HCT116 (cell line): ENCODE measurements around the gene CNTN5. TPM values are rescaled to one million over a fixed set of nuclear protein-coding genes. Genes with fewer than 3 reads are reported as not detected.

Experiments used
- ATAC-seq: fragments of 200-7000 bp; cut with Tn5 transposase; 2 replicates; pipeline ENCODE4 v1.9.1; 2020; ENCODE audit warnings: mild to moderate bottlenecking, moderate library complexity
- BruUV-seq: library from RNA; stranded (reverse); fragments of 400-500 nt; replicated peaks from 2 replicates; lab custom pipeline; 2021; lab: Mats Ljungman, UMichigan
- CTCF ChIA-PET: fragments of 300-600 bp; sonication (Branson Sonifier 250); formaldehyde crosslinking; loops from one replicate; lab custom pipeline; 2021; ENCODE audit warnings: antibody characterized with exemption; lab: Charles Lee
- POLR2A ChIA-PET: fragments of 300-600, 350-600 bp; sonication (Branson Sonifier 250); formaldehyde crosslinking; loops from one replicate; lab custom pipeline; 2021; ENCODE audit warnings: antibody characterized with exemption; lab: Charles Lee
- RAD21 ChIA-PET, 2 experiments: fragments of 300-600 bp; sonication (Branson Sonifier 250); formaldehyde crosslinking; loops; one replicate each; lab custom pipeline; 2023; ENCODE audit warnings: low total read pairs in 2 of 2; ENCODE audit not compliant: uncharacterized antibody in 2 of 2, unreplicated experiment in 2 of 2, low non-redundant PET in 1 of 2; lab: Charles Lee
- DNase-seq: peaks from one replicate; pipeline ENCODE4 v3.0.0-alpha.2; 2010; ENCODE audit warnings: low read depth, low spot score
- H2AFZ ChIP-seq: fragments of 200-600 bp; shearing (Covaris generic), sonication (generic); 2 replicates; pipeline ENCODE4 v1.6.1; 2017; ENCODE audit warnings: low read depth, mixed run types, mixed read lengths, antibody characterized with exemption, low read length; ENCODE audit not compliant: poor library complexity, severe bottlenecking
- H3K27ac ChIP-seq: 2 replicates; pipeline ENCODE4 v1.5.1; 2012; ENCODE audit warnings: low read depth, low read length
- H3K27me3 ChIP-seq: fragments of 200-600 bp; sonication (generic); 2 replicates; pipeline ENCODE4 v1.6.1; 2016; ENCODE audit warnings: mixed run types, low read length, mixed read lengths; ENCODE audit not compliant: insufficient read depth
- H3K36me3 ChIP-seq, 2 experiments: fragments of 200-500 bp in 1 of 2; fragments of 200-600 bp in 1 of 2; sonication (Bioruptor generic) in 1 of 2; sonication (generic) in 1 of 2; 2 replicates each; pipeline versions ENCODE4 v1.5.1 to v1.6.1; 2014 to 2016; ENCODE audit warnings: low read length in 2 of 2, inconsistent platforms in 1 of 2, mixed read lengths in 1 of 2, mixed run types in 1 of 2; ENCODE audit not compliant: insufficient read depth in 2 of 2, control insufficient read depth in 1 of 2
- H3K4me1 ChIP-seq, 2 experiments: fragments of 200-600 bp in 1 of 2; sonication (generic) in 1 of 2; 2 replicates each; pipeline versions ENCODE4 v1.5.1 to v1.6.1; 2012 to 2017; ENCODE audit warnings: low read length in 2 of 2, inconsistent platforms in 1 of 2, mild to moderate bottlenecking in 1 of 2, mixed read lengths in 1 of 2, mixed run types in 1 of 2, moderate library complexity in 1 of 2; ENCODE audit not compliant: insufficient read depth in 2 of 2, control insufficient read depth in 1 of 2
- H3K4me2 ChIP-seq: fragments of 200-600 bp; sonication (generic); 2 replicates; pipeline ENCODE4 v1.6.1; 2017; ENCODE audit warnings: mixed run types, low read length, mixed read lengths
- H3K4me3 ChIP-seq, 2 experiments: fragments of 200-600 bp in 1 of 2; sonication (generic) in 1 of 2; replicated peaks in 1 of 2; 2 replicates each; pipeline ENCODE4 v1.5.1; 2011 to 2016; ENCODE audit warnings: low read length in 2 of 2, control low read depth in 1 of 2, low read depth in 1 of 2, mild to moderate bottlenecking in 1 of 2, mixed read lengths in 1 of 2, mixed run types in 1 of 2
- H3K79me2 ChIP-seq: fragments of 200-600 bp; sonication (generic); 2 replicates; pipeline ENCODE4 v1.6.1; 2017; ENCODE audit warnings: mild to moderate bottlenecking, mixed run types, low read length, moderate library complexity, mixed read lengths; ENCODE audit not compliant: insufficient read depth
- H3K9ac ChIP-seq: fragments of 200-600 bp; sonication (generic); 2 replicates; pipeline ENCODE4 v1.6.1; 2016; ENCODE audit warnings: low read length, mixed read lengths
- H3K9me2 ChIP-seq: fragments of 200-600 bp; sonication (generic), shearing (Covaris generic); 2 replicates; pipeline ENCODE4 v1.6.1; 2017; ENCODE audit warnings: mixed run types, mild to moderate bottlenecking, moderate library complexity; ENCODE audit not compliant: insufficient read depth
- H3K9me3 ChIP-seq, 2 experiments: fragments of 200-500 bp in 1 of 2; fragments of 200-600 bp in 1 of 2; sonication (Bioruptor generic) in 1 of 2; sonication (generic) in 1 of 2; 2 replicates each; pipeline ENCODE4 v1.6.1; 2014 to 2017; ENCODE audit warnings: low read length in 2 of 2, mixed read lengths in 2 of 2, inconsistent platforms in 1 of 2, low read depth in 1 of 2, mild to moderate bottlenecking in 1 of 2, mixed run types in 1 of 2, moderate library complexity in 1 of 2; ENCODE audit not compliant: control insufficient read depth in 1 of 2, insufficient read depth in 1 of 2
- H4K20me1 ChIP-seq: fragments of 200-600 bp; sonication (generic), shearing (Covaris generic); 2 replicates; pipeline ENCODE4 v1.6.1; 2017; ENCODE audit warnings: mixed run types, mild to moderate bottlenecking, moderate library complexity; ENCODE audit not compliant: insufficient read depth
- EGR1 ChIP-seq: IDR thresholded peaks from 2 replicates; pipeline ENCODE4 v1.6.1; 2012; ENCODE audit warnings: low read depth
- ELF1 ChIP-seq: IDR thresholded peaks from 2 replicates; pipeline ENCODE4 v1.6.1; 2012; ENCODE audit warnings: low read depth, borderline replicate concordance
- EZH2 ChIP-seq: fragments of 200-600 bp; sonication (generic); IDR thresholded peaks from 2 replicates; pipeline ENCODE4 v1.6.1; 2017; ENCODE audit warnings: antibody characterized with exemption, mixed run types
- EZH2phosphoT487 ChIP-seq: fragments of 200-600 bp; IDR thresholded peaks from 2 replicates; pipeline ENCODE4 v1.6.1; 2018; ENCODE audit warnings: antibody characterized with exemption, borderline replicate concordance
- FOSL1 ChIP-seq: IDR thresholded peaks from 2 replicates; pipeline ENCODE4 v1.6.1; 2012; ENCODE audit warnings: low read depth
- JUND ChIP-seq: IDR thresholded peaks from 2 replicates; pipeline ENCODE4 v1.6.1; 2012
- MAX ChIP-seq: IDR thresholded peaks from 2 replicates; pipeline ENCODE4 v1.6.1; 2012
- POLR2A ChIP-seq: IDR thresholded peaks from 2 replicates; pipeline ENCODE4 v1.7.0; 2011; ENCODE audit warnings: borderline replicate concordance; ENCODE audit not compliant: insufficient read depth, insufficient read length; ENCODE audit errors: extremely low read depth
- POLR2AphosphoS5 ChIP-seq: IDR thresholded peaks from 2 replicates; pipeline ENCODE4 v1.6.1; 2011; ENCODE audit warnings: mild to moderate bottlenecking, low read depth, low read length, moderate library complexity
- RAD21 ChIP-seq: IDR thresholded peaks from 2 replicates; pipeline ENCODE4 v1.6.1; 2012; ENCODE audit warnings: low read depth, mild to moderate bottlenecking
- REST ChIP-seq: IDR thresholded peaks from 2 replicates; pipeline ENCODE4 v1.6.1; 2012; ENCODE audit warnings: low read depth
- SIN3A ChIP-seq: IDR thresholded peaks from 2 replicates; pipeline ENCODE4 v1.6.1; 2012; ENCODE audit warnings: low read depth
- SP1 ChIP-seq: IDR thresholded peaks from 2 replicates; pipeline ENCODE4 v1.6.1; 2012; ENCODE audit warnings: low read depth
- SRF ChIP-seq: IDR thresholded peaks from 2 replicates; pipeline ENCODE4 v1.6.1; 2012; ENCODE audit warnings: low read depth
- YY1 ChIP-seq: IDR thresholded peaks from 2 replicates; pipeline ENCODE4 v1.6.1; 2011; ENCODE audit warnings: low read length, low read depth, moderate library complexity, mild to moderate bottlenecking; ENCODE audit not compliant: insufficient replicate concordance; ENCODE audit errors: extremely low read depth
- ZBTB33 ChIP-seq: IDR thresholded peaks from 2 replicates; pipeline ENCODE4 v1.6.1; 2011; ENCODE audit warnings: mild to moderate bottlenecking, low read length, moderate library complexity; ENCODE audit not compliant: insufficient replicate concordance; ENCODE audit errors: extremely low read depth
- ZFX ChIP-seq: fragments of 450-650 bp; IDR thresholded peaks from 2 replicates; pipeline ENCODE4 v1.6.1; 2017
- ZNF274 ChIP-seq: fragments of 200-500 bp; sonication (Bioruptor generic); IDR thresholded peaks from 2 replicates; pipeline ENCODE4 v1.6.1; 2014; ENCODE audit warnings: mild to moderate bottlenecking, low read depth, low read length, inconsistent platforms
- intact Hi-C: fragments of 100-400 bp; cut with micrococcal nuclease; formaldehyde crosslinking; loops from 2 replicates; pipeline ENCODE4 v1.10.0; 2022
- total RNA-seq: library from RNA; stranded (reverse); gene quantifications from one replicate; pipeline ENCODE4 v1.2.1, GENCODE V29; 2021; ENCODE audit not compliant: unreplicated experiment

The CNTN5 gene
- total RNA-seq, 1 experiment from 2014 or later, result not detected

GRCh38 chr11:99063331-99063730 lies 42.6 kb downstream of the CNTN5 start:
- no peaks in the 10 kb centered on the region for H3K36me3 ChIP-seq
- no peak for TF ChIP-seq RAD21
- TF ChIP-seq SIN3A, result no peak
- TF ChIP-seq ZNF274, result no peak
- no peak for TF ChIP-seq EGR1
- no peak for TF ChIP-seq FOSL1
- TF ChIP-seq MAX, result no peak
- TF ChIP-seq EZH2, result no peak
- TF ChIP-seq ZFX, result no peak
- TF ChIP-seq ZBTB33, result no peak
- TF ChIP-seq REST, result no peak
- TF ChIP-seq JUND, result no peak
- no peak for TF ChIP-seq ELF1
- TF ChIP-seq POLR2A, result no peak
- TF ChIP-seq SP1, result no peak
- no peak for TF ChIP-seq SRF
- no peak for TF ChIP-seq EZH2phosphoT487
- TF ChIP-seq YY1, result no peak
- TF ChIP-seq POLR2AphosphoS5, result no peak
- no TSS peak for BruUV-seq
- H2AFZ ChIP-seq, result no peak overlapping the region
- H3K27me3 ChIP-seq, result no peaks in the 10 kb centered on the region
- intact Hi-C loops, result no loop called here
- RAD21 ChIA-PET, result no interaction called here
- no peak overlapping the region for H3K9ac ChIP-seq
- POLR2A ChIA-PET, result no interaction called here
- H3K4me1 ChIP-seq, result no peaks in the 10 kb centered on the region
- DNase-seq (no peak), ATAC-seq (no peak)
- no peak overlapping the region for H3K4me3 ChIP-seq
- H3K27ac ChIP-seq, result no peak overlapping the region
- H3K79me2 ChIP-seq, result no peaks in the 10 kb centered on the region
- CTCF ChIA-PET, result no interaction called here
- H3K4me2 ChIP-seq, result no peak overlapping the region
- H4K20me1 ChIP-seq, result no peaks in the 10 kb centered on the region
- no peaks in the 10 kb centered on the region; a peak in 2 of 4 replicates for H3K9me3 ChIP-seq
- no peaks in the 10 kb centered on the region for H3K9me2 ChIP-seq
